Stimulated activated CD8-positive, alpha-beta memory T cell treated with anti-CD3 and anti-CD28 coated beads, Interleukin-15, amount 100 ng/mL, for 24 hours (primary cell): ENCODE results near the gene TRIO.

ENCODE experiments used
- DNase-seq: peaks from one replicate; pipeline ENCODE4 v3.0.0-alpha.2; 2020; ENCODE audit warnings: low read depth

Gene TRIO

DNA sequence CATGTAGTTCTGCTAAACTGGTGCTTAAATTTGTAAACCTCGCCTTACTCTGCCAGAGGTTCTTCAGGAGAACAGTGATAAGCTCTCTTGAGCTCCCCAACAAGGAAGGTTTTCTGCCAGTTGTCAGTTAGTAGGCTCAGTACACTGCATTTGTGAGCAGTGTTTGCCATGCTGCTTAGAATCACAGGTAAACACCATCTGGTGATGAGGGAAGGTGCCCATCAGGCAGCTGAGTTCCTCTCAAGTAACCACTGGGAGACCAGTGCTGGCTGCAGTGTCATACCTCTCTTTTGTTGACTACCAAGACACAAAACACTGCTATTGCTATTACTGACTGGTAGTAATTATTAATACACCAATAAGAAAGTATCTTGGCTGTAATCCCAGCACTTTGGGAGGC is 252.3 kb downstream of the TRIO start:
- DNase-seq, result no peak

- DNase-seq, result no peak
Measured at GRCh38 chr5:14396066-14396465, 252.9 kb downstream of the TRIO start.

GRCh38 chr5:14396737-14397136 is 253.6 kb downstream of the TRIO start:
- no peak for DNase-seq

DNA sequence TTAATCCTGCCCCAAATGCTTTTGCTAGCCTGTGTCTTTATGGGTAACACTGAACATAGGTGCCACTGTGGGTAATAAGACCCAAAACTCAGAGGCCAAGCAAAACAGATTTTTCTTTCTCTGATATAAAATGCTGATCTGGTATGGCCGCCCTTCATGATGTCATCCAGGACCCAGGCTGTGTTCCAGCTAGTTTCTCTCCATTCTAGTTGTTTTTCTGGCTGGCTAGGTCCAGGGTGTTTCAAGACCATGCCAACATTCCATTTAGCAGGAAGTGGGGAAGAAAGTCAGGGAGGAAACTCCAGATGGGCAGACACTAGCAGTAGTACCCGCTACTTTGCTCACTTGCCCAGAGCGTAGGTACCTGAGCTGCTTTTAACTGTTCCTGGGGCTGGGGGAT is 254.6 kb downstream of the TRIO start:
- DNase-seq, result no peak

DNA sequence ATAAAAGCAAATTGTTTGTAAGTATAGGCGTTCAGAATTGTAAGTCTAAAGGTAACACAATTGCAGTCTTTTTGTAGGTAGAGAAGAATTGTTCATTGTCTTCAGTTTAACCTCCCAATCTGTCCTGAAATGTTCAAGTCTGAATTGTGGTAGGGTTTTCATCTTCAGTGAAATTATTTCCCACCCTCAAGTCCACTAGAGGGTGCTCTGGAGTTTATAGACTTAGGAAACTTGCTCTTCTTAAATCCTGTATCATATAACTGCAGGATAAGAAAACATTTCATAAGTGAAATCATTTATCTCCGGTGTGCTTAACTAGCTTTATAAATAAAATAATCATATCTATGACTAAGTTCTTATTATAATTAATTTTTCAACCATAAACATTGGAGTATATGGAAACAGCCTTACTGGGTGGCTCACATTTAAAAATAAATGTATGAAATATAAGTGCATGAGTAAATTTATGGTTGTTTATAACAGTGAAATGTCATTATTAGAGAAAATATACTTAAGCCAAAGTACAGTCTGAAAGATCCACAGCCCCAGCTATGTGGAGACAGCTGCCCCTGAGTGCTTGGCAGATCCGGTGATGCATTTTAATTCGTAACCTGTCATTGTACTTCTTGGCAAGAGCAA is 256.0 kb downstream of the TRIO start:
- DNase-seq, result no peak

- no peak for DNase-seq
Measured at GRCh38 chr5:14400085-14400484, 256.9 kb downstream of the TRIO start.

- no peak for DNase-seq
Measured at GRCh38 chr5:14400611-14401010, 257.5 kb downstream of the TRIO start.

DNA sequence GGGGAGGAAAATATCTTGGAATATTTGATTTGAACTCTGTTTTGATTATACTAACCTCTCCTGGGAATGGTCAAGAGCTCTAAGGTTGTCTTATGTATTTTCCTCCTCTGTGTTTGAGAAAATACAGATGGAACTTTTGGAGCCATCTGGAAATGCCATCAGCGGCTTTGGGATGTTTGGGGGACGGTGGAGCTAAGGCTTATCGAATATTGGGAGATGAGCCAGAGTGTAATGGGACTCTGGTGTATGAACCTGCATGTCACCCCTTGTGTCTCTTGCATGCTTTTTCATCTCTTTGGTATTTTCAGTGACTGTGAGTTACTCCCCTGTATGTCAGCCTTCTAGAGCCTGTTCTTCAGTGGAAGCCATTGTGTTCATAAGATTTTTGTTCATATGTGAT is 258.5 kb downstream of the TRIO start:
- DNase-seq, result no peak

DNA sequence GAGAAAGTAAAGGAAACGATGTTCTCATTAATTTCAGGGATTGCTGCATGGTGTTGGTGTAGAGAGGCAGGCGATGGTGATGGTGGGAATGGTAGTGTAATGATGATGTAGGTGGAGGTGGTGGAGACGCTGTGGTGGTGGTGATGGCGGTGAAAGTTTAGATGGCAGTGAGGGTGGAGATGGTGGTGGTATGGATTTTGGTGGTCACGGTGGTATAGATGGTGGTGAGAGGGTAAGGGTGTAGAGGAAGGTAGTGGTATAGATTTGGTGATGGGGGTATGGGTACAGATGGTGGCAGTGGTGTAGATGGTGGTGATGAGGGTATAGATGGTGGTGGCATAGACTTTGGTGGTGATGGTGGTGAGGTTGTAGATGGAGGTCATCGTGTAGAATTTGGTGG is 259.3 kb downstream of the TRIO start:
- no peak for DNase-seq

- DNase-seq, result no peak
Measured at GRCh38 chr5:14404780-14405179, 261.6 kb downstream of the TRIO start.

GRCh38 chr5:14405267-14405666 is 262.1 kb downstream of the TRIO start:
- DNase-seq, result no peak

DNA sequence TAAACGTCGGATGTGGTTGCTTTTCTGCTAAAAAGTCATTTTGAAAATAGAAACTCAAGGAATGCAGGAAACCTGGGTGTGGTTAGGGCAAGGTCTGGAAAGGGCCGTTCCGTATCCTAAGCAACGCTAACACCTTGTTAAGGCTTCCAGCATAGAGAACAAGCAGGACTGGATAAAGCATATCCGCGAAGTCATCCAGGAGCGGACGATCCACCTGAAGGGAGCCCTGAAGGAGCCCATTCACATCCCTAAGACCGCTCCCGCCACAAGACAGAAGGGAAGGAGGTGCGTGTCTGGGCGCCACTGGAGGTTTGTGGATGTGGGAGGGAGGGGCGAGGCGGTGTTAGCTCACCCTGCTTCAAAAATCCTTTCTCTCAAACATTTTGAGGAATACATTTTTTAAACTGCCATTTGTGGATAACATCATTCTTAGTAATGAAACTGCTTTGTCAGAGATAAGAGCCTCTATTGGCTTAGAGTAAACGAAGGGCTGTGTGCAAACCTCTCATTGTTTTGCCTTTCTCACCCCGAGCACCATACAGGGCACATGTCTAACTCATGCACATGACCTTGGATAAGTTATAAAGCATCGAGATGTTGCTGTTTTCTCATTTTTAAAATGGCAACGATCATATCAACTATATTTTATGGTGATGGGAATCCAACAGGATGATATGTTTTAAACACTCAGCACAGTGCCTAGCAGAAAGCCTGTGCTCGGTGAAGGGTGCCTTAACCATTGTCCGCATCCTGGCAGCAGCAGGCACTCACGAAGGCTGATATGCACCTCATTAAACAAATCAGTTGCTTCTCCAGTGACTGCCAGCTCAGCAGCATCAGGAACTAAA is 262.8 kb downstream of the TRIO start:
- no peak for DNase-seq

DNA sequence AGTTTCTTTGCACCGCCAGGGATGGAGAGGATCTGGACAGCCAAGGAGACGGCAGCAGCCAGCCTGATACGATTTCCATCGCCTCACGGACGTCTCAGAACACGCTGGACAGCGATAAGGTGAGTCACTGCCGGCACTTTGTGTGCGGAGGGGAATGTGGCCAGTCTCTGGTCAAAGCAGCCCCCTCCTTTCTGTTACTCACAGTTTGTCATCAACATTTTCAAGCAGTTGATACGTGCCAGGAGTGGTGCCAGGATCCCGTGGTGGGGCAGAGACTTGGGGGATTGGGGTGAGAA is 263.4 kb downstream of the TRIO start:
- no peak for DNase-seq

- no peak for DNase-seq
Measured at GRCh38 chr5:14407051-14407450, 263.9 kb downstream of the TRIO start.

GRCh38 chr5:14407746-14408175 is 264.6 kb downstream of the TRIO start:
- DNase-seq, result no peak

- no peak for DNase-seq
Measured at GRCh38 chr5:14408969-14409586, 265.9 kb downstream of the TRIO start.

DNA sequence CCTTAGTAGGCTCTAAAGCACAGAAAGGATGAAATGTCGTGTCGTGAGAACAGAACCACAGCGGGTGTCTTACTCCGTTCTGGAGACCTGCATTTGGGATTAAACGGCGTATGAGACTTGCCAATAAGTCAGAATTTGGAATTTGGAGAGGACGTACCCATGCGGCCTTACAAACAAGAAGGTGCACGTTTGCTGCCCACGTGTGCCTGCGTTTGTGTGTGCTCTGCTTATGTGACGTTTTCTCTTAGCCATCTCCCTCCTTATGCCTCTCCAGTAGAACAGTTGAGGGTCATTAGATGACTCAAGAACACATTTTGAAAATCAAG is 266.9 kb downstream of the TRIO start:
- no peak for DNase-seq

DNA sequence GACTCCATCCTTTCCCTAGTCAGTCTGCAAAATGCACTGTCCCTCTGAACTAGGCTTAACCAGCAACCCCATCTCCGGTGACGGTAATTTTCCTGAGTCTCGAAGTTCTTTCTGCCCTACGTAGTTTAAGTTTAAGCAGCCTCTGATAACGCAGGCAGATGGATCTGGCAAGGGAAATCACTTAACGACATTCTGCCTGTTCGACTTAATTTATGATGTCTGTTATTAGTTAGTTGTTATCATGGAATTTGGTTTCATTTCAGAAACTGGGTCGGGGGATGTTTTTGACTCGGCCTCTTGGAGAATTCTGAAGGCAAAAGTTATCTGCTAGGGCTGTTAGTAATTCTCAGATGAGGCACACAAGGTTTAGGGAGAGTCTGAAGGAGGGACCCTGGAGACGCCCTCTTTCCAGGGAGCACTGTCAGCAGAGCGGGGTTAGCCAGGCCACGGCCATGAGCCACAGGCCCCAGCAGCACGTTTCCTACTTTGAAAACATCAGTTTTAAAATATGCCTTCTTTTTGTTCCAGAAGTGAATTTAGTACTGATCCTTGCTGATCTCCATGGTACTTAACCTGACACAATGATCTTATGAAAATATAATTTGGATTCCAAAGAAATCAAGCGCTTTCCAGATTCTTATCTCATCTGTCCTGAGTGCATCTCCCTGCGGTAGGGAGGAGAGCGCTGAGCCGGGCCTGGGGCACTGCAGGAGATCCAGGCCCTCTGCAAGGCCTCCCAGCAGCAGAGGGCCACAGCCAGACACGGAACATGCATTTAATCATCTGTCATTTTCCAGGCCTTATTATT is 267.5 kb downstream of the TRIO start:
- DNase-seq, result no peak

- no peak for DNase-seq
Measured at GRCh38 chr5:14411216-14411615, 268.1 kb downstream of the TRIO start.

GRCh38 chr5:14413331-14413750 is 270.2 kb downstream of the TRIO start:
- DNase-seq, result no peak

DNA sequence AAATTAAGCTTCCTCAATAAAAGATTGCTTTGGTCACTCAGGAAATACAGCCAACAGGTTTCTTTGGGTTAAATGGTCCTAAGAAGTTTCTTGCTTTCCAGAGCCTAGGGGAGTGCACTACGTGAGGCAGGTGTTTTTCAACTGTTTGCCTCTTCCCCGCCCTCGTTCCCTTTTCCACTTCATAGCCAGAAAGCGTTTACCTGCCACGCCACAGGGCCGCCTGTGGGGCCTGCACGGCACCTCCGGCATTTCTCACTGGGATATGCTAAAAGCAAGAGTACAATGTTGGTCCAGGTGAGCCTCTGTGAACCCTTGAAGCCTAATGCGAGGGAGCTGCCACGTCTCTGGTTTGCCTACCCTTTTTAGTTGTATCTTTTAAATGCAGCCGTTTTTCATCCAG is 270.9 kb downstream of the TRIO start:
- DNase-seq, result no peak

DNA sequence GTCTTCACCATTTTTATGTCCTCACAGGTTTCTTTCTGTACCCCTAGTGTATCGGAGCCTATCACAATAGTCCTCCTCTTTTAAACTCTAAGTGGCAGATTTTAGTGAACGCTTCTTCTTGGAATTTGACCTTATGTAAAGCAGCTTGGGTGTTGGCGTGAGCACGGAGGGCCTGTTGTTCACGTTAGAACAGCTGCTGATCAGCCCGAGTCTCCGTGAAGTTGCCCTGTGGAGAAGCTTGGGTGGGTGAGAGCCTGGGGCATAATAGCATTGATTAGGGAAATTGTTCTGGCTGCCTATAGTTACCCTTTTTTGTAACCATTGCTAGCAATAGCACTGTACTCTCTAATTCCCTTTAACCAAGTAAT is 271.5 kb downstream of the TRIO start:
- no peak for DNase-seq
